NCI-H1105 treated with DMSO at 0.1 percent for 48 hours (cell line): ENCODE measurements around the gene ACTR3C.

Experiments used
- DNase-seq: peaks from one replicate; lab custom pipeline; 2025; lab: John Stamatoyannopoulos, UW

Gene ACTR3C

GRCh38 chr7:150322833-150323681, at the start of gene ACTR3C, which contains the start of gene LRRC61:
ACTR3C (minus strand) TSS chr7:150323545; CDS start chr7:150295296, 28,249 bp downstream.
LRRC61 (plus strand) TSS chr7:150323355; CDS start chr7:150336862, 13,507 bp downstream.
- DNase-seq: peak; percentile 87

- DNase-seq: no peak
Measured at GRCh38 chr7:150372271-150373048, 49.1 kb upstream of the ACTR3C start.

- DNase-seq: no peak
Measured at GRCh38 chr7:150371996-150372270, 48.6 kb upstream of the ACTR3C start.

GRCh38 chr7:150371131-150371995, 48.0 kb upstream of the ACTR3C start:
- no peak for DNase-seq

GRCh38 chr7:150370612-150371071, 47.3 kb upstream of the ACTR3C start:
- DNase-seq: no peak

GRCh38 chr7:150369748-150370501, 46.6 kb upstream of the ACTR3C start:
- no peak for DNase-seq

- peak; percentile 21 for DNase-seq
Measured at GRCh38 chr7:150368884-150369747, 45.8 kb upstream of the ACTR3C start.

- peak; percentile 82 for DNase-seq
Measured at GRCh38 chr7:150368096-150368883, 44.9 kb upstream of the ACTR3C start, which contains the start of gene REPIN1. REPIN1 (plus strand) TSS chr7:150368822; CDS start chr7:150369712, 890 bp downstream.

GRCh38 chr7:150367677-150368095, 44.3 kb upstream of the ACTR3C start:
- DNase-seq: peak; percentile 93

GRCh38 chr7:150365673-150366398, 42.5 kb upstream of the ACTR3C start:
- no peak for DNase-seq

- DNase-seq: no peak
Measured at GRCh38 chr7:150365194-150365593, 41.8 kb upstream of the ACTR3C start.

GRCh38 chr7:150363872-150364271, 40.5 kb upstream of the ACTR3C start:
- DNase-seq: no peak

GRCh38 chr7:150363370-150363769, 40.0 kb upstream of the ACTR3C start:
- no peak for DNase-seq

GRCh38 chr7:150361807-150362621, 38.7 kb upstream of the ACTR3C start:
- no peak for DNase-seq

- no peak for DNase-seq
Measured at GRCh38 chr7:150361402-150361801, 38.1 kb upstream of the ACTR3C start.

GRCh38 chr7:150360363-150361058, 37.2 kb upstream of the ACTR3C start:
- DNase-seq: no peak
